Measurements from ENCODE around the gene SMOC1.

The SMOC1 gene, protein sequence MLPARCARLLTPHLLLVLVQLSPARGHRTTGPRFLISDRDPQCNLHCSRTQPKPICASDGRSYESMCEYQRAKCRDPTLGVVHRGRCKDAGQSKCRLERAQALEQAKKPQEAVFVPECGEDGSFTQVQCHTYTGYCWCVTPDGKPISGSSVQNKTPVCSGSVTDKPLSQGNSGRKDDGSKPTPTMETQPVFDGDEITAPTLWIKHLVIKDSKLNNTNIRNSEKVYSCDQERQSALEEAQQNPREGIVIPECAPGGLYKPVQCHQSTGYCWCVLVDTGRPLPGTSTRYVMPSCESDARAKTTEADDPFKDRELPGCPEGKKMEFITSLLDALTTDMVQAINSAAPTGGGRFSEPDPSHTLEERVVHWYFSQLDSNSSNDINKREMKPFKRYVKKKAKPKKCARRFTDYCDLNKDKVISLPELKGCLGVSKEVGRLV

DNA sequence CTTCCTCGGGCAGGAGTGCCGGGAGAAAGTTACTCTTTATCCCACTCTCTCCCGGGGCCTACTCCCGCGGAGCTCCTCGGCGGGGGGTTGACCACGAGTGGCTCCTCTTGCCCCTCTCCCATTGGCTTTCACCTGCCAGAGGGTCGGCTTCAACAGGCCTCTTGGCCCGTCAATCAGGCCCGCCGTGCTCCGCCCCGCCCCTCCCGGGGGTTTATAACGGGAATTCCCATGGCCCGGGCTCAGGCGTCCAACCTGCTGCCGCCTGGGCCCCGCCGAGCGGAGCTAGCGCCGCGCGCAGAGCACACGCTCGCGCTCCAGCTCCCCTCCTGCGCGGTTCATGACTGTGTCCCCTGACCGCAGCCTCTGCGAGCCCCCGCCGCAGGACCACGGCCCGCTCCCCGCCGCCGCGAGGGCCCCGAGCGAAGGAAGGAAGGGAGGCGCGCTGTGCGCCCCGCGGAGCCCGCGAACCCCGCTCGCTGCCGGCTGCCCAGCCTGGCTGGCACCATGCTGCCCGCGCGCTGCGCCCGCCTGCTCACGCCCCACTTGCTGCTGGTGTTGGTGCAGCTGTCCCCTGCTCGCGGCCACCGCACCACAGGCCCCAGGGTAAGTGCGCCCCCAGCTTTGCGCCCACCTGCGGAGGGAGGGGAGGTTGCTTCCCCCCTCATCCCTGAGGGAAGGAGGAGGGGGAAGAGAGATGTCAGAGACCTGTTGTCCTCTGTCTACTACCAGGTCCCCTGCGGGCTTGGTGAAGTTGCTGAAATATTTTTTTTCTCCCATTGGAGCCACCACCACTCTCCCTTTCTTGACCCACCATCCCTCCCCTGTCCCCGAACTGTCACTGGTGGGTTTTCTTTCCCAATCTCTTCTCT is at the start of gene SMOC1:
TSS of gene SMOC1 (plus strand) at position 242 of the 869 bp plus-strand sequence. CDS start at position 505, 263 bp downstream.
- no peak for DNase-seq

DNA sequence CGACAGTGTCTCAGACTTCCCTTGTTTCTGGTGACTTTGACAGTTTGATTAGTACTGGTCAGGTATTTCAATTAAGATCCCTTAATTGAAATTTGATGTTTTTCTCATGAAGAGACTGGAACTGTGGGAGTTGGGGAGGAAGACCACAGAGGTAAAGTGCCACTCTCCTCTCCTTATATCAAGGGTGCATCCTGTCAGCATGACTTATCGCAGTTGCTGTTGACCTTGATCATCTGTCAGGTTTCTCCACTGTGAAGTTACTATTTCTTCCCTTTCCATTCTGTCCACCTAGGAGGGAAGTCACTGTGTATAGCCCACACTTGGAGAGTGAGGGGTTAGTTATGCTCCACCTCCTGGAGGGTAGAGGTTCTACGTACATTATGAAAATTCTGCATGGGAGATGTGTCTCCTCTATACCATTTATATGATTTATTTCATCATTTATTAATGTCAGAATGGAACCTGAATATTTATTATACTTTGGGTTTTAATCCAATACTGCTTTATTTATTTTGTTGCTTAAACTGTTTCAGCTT is 40.3 kb upstream of the SMOC1 start:
- no peak for DNase-seq

DNA sequence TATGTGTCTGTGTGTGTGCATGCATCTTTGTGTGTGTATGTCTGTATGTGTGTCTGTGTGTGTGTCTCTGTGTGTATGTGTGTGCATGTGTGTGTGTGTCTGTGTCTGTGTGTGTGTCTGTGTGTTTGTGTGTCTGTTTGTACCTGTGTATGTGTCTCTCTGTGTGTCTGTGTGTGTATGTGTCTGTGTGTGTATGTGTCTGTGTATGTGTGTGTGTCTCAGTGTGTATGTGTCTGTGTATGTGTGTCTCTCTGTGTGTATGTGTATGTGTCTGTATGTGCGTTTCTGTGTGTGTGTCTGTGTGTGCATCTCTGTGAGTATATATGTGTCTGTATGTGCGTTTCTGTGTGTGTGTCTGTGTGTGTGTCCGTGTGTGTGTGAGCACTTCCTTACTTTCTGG is 39.6 kb upstream of the SMOC1 start:
- DNase-seq = no peak

DNA sequence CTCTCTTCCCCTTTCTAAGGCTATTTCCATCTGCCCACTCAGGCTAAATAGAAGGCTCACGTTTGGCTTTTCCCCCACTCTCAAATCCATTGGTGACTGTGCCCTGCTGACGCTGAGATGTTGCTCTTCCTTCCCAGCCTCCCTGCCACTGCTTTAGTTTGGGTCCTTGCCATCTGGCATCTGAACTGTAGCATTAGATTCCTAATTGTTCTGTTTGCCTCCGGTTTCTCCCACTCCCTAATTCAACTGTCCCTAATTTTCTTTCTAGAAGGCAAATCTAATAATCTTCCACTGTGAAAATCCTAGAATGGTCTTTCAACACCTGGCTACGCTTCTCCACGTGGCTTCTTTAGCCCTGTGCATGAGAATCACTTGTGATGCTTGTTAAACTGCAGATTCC is 37.6 kb upstream of the SMOC1 start:
- DNase-seq = no peak

DNA sequence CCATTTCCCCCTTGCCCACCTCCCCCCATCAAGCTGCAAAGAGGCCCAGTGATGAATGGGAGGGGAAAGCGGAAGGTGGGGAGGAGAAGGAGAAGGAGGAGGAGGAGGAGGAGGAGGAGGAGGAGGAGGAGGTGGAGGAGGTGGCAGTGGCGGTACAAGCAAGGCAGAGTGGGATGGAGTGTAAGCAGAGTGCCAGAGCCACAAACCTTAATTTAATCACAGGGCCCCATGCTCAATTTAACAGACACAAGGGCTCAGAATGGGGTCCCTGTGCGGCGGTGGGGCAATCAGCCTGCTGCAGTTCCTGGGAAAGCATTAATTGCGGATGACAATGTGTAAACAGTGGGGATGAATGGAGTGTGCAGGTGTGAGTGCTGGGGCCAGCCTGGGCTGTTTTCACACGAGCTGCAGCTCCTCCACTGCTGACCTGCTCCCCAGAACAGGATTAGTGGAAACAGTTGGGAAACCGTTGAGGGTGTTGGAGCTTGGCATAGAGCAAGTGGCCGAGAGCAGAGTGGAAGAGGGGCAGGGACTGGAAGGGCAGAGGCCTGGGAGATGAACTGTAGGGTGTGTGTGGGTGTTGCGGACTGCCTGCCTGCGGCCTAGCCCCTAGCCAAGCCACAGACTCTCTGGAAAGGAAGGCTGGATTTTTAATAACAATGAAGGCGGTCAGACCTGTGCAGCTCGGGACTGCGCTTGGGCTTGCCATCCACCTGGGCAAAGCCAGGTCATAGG is 36.4 kb upstream of the SMOC1 start:
- DNase-seq = no peak

DNA sequence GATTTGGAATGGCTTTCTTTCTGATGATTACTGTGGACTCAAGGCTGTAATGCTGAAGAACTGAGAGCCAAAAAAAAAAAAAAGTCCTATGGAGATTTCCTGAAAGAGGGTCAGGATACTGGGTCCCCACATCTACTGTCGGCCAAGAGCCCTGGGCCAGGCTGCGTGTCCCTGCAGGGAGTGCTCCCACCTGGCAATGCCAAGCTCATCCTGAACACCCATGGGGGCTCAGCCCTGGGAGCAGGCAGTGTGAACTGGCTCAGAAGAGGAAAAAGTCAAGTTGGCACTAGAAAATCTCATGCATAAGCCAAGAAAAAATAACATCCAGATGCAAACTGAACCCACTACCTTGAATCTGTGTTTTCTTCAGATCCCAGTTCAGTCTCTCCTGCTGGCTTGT is 35.0 kb upstream of the SMOC1 start:
- no peak for DNase-seq

DNA sequence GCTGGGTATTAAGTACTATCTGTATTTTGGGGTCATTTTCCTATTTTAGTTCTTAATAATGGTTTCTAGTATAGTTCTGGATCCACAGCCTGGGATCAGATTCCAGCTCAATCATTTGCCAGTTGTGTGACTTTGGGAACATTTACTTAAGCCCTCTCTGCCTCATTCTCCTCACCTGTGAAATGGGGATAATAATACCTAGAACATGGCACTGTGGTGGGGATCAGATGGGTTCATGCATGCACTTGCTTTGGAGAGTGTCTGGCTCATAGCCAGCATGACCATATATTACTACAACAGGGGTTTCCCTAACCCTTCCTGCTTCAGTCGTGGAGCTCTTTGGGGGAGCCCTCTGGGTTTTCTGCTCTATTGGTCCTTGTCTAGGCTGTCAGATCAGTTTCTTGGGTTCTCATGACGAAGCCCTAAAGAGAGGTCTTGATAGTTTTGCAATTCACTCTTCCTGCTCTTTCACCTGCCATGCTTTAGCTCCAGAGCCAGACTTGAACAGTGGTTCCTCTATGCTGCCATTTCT is 34.1 kb upstream of the SMOC1 start:
- DNase-seq = no peak

DNA sequence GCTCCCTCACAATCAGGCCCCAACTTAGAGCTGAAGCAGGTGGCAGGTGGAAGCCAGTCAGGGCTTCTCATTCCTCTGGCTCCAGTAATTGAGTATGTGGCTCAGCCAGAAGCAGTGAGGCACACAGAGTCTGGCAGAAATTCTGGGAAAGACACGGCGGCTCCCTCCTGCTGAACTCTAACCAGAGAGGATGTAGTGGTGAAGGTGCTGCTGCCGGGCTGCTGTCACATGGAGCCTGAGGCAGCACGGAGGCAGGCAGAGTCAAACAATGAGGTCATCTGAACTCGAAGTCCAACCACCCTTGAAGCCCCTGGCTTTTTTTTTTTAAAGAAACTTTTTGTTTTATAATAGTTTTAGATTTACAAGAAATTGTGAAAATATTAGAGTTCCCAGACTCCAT is 33.4 kb upstream of the SMOC1 start:
- DNase-seq = no peak

DNA sequence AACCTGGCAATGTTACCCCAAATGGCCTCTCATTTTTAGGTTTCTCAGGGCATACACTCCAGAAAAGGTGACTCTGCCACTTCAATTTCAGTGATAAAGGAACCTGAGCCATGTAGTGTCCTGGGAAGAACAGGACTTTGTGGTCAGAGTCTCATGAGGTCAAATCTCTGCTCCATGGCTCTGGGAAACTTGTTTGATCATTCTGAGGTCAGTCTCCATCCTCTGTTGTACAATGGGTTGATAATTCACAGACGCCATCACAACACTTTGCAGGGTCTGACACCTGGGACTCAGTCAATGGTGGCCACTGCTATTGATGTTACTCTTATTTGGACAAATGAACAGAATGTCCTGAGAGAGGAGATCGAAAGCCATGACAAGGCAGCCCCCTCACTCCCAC is 31.1 kb upstream of the SMOC1 start:
- no peak for DNase-seq

DNA sequence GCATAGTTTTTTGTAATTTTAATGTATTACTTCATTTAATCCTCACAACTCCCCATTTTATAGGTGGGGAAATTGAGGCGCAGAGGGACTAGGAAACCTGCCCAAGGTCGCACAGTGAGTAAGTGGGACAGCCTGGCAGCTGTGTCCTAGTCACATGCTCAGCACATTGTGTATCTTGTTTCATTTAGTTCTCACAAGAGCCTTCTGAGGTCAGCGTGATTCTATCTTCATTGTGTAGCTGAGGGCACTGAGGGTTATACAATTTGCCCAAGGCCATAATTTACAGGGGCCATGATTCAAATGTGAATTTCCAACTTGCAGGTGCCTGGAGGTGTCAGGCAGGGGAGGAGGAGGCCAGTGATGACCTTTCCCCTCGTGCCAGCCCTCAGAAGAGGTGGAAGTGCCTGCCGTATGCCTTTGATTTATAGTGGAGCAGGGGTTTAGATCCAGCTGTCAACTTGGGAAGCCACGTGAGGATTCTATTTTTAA is 30.3 kb upstream of the SMOC1 start:
- DNase-seq = no peak

DNA sequence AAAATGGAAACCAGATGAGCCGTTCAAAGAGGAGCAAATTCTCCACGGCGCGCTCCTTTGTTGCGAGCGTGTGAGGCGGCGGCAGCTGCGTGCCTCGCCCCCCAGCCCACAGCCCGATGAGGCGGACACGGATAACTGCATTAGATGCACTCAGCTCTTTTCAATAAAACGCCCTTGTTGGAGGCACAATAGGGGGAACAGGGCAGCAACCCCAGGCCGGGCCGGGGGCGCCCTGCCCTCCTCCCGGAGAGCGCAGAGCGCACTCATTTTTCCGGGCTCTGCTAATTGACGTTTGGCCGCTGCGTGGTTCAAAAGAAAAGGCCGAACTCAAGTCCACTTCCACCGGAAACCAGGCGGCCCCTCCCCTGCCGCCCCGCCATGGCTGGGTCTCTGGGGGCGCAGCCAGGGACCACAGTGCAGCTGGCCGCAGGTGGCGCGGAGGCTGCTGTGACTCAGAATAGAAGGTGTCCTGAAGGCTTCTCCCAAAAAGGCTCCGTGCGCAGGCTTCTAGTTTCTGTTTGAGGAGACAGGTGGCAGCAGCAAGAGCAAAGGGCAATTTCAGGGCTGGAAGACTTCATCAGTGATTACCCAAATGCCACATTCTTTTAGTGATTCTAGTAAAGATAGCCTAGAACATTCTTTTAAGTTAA is 29.0 kb upstream of the SMOC1 start:
- DNase-seq = no peak

DNA sequence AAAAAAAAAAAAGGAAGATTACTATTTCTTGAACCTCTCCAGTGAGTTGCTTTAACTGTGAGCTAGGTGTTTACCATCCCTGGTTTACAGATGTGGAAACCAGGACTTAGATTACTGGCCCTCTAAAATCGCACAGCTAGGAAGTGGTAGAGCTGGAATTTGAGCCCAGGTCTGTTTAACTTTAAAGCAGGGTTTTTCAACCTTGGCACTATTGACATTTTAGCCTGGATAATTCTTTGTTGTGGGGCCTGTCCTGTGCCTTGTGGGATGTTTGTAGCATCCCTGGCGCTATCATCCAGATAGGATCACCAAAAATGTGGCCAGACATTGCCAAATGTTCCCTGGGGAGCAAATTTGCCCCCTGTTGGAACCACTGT is 28.5 kb upstream of the SMOC1 start:
- DNase-seq = no peak

DNA sequence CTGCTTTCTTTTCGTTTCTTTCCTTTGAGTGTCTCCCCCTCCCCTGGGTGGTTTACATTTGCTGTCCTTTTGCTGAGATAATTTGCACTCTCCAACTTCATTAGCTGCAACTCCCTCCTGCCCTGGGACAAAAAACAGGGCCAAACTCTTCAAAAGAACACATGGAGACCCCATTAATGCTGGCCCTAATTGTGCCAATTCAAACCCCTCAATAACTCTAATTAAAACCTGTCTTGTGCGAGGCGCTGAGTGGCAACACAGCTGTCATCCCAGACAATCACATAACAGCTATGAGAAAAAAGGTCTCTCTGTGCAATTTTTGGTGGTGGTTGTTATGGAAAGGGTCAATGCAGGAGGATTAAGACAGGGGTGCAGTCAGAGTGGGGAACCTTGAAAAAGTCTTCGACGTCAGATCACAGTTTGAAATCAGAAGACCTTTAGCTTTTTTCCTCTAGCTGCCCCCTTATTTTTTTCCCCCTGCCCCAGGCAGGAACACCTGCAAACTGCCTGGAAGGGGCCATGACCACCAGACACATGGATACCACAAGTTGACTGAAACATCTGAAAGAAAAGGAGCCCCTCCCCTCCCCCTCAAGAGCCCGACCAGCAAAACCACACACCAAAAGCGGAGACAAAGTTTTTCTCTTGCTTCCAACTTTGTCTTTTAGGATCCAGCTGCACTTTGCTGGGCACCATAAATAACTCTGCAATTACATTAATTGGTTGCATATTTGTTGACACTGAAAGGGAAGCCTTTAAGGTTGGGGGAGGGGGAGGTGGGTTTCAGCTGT is 26.5 kb upstream of the SMOC1 start:
- DNase-seq = no peak

DNA sequence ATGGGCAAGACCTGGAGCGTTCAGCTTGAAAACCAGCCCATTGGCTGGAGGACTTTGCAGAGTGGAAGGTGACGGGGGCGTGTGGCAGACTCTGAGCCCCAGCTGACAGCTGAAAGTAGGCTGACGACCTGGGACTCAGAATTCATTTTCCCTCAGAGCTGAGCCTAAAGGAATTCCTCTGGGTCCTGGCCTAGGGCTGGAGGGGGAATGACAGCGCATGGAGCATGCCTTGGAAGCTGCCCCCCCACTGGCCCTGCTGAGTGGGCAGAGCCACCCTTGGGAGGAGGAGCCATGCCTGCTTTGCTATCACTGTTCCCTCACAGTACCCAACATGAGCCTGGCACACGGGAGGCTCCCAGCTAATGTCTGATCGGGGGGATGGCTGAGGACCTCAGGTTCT is 25.4 kb upstream of the SMOC1 start:
- no peak for DNase-seq

DNA sequence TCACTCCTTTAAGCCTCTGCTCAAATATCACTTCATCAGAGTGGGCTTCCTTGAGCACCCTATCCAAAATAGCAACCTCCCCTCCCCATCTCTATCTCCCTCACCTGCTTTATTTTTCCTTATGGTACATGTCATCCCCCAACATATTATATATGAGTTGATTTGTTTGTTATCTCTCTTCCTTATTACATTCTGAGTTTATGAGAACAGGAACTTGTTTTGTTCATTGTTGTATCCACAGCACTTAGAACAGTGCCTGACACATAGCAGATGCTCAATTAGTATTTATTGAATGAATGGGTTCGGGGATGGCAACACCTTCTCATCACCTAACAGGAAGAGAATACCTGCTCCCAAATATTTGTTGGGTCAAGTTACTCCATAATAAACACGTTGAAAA is 24.6 kb upstream of the SMOC1 start:
- no peak for DNase-seq

DNA sequence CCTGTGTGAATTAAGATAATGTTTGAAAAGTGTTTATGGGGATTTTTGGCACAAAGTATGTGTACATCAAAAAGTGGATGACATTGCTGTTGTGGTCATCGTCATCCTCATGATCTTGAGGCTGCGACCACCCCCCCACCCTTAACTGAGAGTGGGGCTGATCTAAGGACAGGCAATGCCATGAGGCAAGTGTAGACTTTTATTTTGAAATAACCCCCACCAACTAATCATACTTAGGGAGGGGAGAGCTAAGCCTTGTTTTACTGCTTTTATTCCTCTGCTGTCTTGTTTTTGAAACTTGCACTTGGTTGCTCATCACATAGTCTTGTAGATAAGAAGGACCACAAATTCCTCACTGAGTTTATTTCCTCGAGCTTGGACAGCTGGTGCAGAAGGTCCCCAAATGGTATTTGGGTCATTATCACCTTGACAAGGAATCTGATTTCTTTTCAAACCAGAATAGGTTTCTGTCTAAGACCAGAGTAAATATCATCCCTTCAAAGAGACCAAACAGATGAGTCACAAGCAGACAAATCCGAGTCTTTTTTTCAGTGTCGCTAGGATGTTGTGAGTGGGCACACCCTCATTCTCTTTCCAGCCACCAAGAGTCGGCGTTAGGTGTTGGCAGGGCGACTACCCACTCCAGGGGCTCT is 23.9 kb upstream of the SMOC1 start:
- no peak for DNase-seq

DNA sequence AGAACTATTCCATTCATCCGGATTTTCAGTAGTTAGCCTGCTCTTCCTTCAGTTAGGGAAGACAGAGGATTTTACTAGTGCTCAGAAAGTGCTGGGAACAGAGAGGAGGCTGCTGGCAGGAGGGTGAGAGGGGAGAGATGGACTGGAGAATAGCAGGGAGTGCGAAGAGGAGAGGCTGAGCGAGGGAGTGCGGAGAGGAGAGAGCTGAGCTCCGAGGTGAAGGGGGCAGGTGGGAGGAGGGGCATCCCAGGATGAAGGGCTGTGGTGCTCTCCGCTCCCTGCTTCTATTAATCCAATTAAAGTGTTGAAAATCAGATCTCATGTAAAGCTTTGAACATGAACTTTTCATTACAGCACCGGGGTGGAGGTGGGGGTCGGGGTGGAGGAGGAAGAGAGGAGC is 20.4 kb upstream of the SMOC1 start:
- DNase-seq = no peak

DNA sequence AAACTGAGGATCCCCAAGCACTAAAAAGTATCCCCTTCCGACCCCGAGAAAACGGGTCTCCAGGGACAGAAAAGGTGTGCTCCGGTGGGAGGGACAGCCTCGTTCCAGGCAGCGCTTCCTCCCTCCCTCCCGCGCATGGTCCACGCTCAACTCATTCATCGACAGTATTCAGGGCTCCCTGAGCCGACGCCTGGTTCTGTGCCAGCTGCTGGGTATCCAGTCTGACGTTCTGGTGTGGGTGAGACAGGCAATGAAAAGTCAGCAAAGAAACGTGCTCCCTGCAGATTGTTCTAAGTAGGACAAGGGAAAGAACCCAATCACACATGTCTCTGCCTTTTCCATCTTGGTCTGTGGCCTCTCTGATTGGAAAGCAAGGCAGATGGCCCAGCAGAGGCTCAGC is 19.6 kb upstream of the SMOC1 start:
- no peak for DNase-seq

DNA sequence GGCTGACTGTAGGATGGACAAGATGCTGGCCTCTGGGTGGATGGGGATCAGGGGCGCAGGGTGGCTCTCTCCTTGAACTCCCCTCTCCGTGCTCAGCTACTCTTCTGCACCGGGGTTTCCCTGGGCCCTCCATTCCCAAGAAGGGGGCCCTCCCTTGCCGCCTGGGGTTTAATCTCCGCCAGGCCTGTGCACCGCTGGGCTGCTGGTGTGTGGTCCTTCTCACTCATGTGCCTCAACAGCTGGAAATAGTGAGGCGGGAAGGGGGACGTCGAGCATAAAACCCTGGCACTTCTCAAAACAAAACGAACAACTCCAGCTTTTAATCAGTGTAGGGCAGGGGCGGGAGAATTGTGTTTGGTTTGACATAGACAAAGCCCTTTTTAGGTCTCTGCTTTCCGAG is 19.0 kb upstream of the SMOC1 start:
- no peak for DNase-seq

DNA sequence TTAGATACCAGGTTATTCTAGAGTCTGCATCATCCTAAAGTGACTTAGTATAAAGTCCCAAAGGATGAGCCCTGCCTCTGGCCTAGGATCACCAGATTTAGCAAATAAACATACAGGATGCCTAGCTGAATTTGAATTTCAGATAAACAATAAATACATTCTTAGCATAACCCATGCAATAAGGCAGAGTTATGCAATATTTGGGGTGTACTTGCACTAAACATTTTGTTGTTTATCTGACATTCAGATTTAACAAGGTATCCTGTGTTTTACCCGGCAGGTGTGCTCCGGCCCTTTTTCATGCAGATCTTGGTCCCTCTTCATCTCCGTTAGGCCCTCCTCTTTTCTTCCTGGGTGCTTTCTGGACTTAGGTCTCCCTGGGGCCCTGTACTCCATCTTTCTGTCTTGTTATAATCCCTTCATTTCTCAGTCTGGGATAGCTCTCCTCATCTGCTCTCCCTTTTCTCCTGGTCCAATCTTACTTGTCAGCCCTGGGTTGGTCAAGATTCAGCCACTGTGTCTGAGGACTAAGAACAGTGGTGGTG is 18.1 kb upstream of the SMOC1 start:
- no peak for DNase-seq

DNA sequence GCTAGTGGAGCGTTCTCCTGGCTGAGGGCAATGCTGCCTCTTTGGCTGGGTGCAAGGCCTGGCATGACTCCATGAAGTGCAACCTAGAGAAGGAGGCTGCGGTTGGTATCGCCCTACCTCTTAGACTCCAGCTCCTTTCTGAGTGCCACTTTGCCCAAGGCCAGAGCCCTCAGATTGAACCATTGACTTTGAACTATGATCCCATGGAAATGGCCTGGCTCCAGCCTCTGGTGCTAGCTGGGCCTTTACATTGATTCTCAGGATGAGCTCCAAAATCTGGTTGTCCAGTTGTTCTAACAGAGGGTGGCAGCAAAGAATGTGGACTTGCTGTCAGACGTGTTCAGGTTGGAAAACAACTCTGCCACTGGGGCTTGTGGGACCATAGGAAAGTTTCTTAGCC is 16.1 kb upstream of the SMOC1 start:
- DNase-seq = no peak

All from activated CD4-positive, alpha-beta T cell treated with anti-CD3 and anti-CD28 coated beads, Interleukin-2, amount 50 U/mL, for 4 hours (primary cell).